ENCODE results near the gene LRRC8C.
"Not testable (repeated sequence)": the region's sequence is repeated elsewhere in the genome, so short reads cannot be mapped to it uniquely, and the experiment has no call there.

LRRC8C gene

GRCh38 chr1:89608319-89608983 is 24.5 kb upstream of the LRRC8C start:
- DNase-seq: no peak

GRCh38 chr1:89608984-89609725 is 23.8 kb upstream of the LRRC8C start:
- no peak for DNase-seq

DNA sequence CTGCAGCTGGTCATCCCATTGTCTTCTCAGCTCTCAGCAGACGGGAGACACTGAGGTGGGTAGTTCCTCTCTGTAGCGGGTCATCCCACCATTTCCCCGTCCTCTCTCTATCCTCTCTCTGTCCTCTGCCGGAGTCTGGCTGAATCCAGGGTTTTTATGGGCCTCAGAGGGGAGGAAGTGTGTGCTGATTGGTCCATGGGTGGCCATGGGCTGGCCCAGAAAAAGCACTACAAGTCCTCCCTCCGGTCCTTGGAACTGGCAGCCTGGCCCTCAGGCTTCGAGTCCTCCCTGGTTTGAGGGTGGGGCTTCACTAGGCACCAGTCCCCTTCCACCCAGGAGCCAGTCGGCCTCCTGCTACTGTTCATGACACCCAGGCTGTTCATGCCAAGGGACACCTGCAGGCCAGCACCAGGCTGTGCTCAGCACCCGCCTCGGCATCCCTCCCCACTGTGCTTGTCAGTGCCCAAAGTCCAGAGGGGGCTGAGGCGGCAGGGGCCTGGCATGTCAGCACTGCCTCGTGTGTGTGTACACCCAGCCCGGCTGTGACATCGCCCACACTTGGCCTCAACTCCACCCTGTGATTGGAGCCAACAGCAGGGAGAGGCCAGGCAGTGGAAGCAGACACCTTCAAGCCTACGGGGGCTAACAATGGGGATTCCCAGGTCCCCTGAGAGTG is 23.0 kb upstream of the LRRC8C start:
- DNase-seq: no peak

DNA sequence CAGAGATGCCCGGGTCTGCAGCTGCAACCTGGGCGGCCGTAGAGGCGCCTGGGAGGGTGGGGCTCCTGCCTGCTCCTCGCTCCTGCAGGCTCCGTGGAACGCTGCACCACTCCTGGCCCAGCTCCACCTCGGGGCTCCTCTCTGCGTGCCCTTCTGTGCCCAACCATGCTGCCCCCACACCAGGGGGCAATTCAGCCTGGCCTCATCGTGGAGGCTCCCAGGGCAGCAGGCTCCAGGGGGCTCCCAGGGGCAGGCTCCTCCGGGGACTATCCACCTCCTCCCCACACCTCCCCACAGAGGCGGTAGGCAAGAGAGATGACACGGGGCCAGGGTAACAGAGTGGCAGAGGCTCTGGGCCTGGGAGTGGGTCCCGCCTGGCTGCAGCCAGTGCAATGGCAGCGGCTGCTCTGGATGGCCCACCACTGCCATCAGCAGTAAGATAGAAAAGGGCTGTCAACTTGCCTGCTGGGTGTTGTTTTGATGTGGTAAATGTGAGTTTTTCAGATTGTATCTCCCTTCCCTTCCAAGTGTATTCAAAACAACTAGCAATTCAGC is 22.4 kb upstream of the LRRC8C start:
- no peak for DNase-seq

GRCh38 chr1:89611721-89612120 is 21.2 kb upstream of the LRRC8C start:
- no peak for DNase-seq

- no peak for DNase-seq
Measured at GRCh38 chr1:89613928-89614327, 19.0 kb upstream of the LRRC8C start.

DNA sequence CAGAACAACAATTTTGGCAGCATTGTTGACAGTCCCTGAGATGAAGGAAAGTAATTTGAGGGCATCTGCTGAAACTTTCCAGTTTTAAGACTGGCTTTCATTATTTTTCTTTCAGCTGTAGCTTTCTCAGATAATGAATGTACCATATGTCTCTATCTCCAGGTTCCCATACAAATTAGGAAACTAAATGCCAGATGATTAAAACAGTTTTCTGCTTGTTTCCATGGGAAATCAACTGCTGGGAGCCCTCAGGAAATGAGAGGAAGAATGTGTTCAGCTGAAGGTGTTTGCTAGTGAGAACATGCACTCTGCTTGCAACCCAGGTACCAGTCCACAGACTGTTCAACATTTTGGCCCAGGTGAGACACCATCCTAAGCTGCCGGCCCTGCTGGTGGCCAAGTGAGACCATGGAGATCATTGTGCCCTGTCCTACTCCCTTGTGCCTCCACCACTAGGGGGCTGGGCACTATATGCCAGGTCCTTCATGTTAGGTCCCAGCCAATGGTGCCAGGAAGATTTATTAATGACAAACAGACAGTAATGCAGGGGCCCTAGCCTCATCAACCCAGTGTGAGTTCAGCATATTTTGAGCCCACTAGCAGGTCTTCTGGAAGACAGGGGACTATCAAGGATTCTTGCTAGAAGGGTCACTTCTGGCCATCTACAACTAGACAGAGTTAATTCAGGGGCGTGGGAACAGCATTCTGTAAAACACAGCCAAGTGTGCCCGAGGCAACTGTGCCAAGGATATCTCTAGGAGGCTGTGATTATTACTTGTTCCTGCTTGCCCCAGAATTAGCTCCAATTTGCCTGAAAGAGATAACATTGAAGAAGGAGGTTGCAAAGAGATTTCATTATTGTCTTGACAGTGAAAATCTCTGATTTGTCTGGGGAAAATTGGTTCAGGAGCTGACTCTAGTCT is 17.0 kb upstream of the LRRC8C start:
- peak; percentile 45 for DNase-seq

DNA sequence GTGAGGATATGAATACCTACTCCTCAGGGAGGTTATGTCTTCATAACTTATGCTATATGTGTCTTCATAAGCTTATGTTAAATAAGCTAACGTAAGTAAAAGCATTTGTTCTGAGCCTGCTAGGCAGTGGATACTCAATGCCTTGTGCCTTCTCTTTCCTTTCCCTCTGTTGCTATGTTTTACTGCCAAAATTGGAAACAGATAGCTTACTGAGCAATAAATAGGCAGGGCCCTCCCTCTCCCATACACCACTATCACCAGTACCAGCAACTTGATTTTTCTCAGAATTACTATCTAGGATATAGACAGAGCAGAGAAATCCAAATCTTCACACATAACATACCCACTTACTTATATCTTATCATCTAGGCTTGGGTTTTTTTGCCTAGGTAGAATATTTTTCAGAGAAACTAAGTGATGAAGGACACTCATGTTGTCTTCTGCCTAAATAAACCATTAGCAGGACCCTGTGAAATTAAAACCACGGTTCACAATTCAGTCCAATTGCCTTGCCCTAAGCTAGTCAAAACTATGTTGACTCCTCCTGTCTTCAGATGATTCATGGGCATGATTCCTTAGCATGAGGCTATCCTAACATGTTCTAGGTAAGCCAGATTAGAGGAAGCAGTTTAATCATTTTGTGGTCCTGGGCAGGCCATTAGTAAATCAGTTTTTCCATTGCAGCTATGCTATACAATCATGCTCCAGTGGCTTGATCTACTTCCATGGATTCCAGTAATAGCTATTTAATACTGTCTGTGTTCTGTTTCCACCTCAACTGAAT is 15.9 kb upstream of the LRRC8C start:
- DNase-seq: no peak

GRCh38 chr1:89620664-89621063 is 12.3 kb upstream of the LRRC8C start:
- DNase-seq: no peak

DNA sequence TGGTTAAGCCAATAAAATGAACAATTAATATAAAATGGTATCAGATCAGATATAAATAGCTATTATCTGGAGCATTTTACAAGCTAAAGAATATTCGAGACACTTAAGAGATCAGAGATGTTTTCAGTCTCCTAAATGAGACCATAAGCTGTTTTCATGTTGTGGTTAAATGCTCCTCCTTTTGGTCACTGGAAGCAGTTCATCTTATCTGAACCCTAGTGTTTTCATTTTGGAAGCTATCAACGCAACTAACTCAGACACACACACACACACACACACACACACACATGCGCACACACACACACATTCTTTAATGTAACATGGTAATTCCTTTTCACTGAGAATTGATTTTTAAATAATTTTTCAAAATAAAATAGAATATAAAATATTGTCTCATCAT is 10.0 kb upstream of the LRRC8C start:
- no peak for DNase-seq

DNA sequence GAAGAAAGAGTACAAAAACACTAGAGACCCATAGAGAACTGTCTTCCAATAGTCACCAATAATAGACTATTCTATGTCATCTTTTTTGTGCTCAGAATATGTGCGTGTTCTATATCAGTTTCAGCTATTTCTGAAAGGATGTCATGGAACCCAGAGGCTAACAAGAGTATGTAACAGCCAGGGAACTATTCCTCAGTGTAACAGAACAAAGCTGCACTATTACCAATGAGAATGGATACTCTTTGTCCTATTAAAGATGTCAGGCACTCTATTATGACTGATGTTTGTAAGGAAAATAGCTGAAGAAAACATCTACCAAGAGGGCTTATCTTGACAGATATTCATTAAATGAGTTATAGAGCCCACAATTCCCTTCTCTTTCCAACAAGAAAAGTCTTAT is 8.6 kb upstream of the LRRC8C start:
- DNase-seq: no peak

GRCh38 chr1:89624715-89625323 is 8.1 kb upstream of the LRRC8C start:
- DNase-seq: no peak

DNA sequence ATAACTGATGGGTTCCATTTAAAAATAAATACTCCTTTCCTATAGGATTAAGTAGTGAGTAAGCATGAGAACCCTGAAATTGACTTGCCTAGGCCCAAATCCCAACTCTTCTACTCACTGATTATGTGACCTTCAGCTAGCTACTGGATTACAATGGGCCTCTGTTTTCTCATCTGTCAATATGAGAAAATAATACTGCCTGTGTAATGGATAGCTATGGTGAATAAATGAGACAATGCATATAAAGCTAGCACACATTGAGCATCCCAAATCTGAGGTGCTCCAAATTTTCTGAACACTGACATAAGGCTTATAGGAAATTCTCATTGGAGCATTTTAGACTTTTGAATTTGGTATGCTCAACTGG is 5.3 kb upstream of the LRRC8C start:
- DNase-seq: no peak

- no peak for DNase-seq
Measured at GRCh38 chr1:89629146-89629545, 3.8 kb upstream of the LRRC8C start.

DNA sequence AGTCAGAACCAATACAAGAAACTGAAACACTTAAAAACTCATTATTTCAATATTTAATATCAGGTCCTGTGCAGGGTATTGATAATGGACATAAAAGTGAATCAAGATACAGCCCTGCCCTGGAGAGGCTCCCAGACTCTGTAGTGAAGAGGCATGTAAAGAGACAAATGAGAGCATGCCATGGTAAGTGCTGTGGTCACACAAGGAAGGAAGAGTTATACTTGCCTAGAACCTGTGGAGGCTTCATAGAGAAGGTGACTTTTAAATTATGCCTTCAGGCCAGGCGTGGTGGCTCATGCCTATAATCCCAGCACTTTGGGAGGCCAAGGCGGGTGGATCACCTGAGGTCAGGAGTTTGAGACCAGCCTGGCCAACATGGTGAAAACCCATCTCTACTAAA is 3.3 kb upstream of the LRRC8C start:
- not testable (repeated sequence) for DNase-seq

GRCh38 chr1:89630048-89630447 is 2.9 kb upstream of the LRRC8C start:
- DNase-seq: no peak

DNA sequence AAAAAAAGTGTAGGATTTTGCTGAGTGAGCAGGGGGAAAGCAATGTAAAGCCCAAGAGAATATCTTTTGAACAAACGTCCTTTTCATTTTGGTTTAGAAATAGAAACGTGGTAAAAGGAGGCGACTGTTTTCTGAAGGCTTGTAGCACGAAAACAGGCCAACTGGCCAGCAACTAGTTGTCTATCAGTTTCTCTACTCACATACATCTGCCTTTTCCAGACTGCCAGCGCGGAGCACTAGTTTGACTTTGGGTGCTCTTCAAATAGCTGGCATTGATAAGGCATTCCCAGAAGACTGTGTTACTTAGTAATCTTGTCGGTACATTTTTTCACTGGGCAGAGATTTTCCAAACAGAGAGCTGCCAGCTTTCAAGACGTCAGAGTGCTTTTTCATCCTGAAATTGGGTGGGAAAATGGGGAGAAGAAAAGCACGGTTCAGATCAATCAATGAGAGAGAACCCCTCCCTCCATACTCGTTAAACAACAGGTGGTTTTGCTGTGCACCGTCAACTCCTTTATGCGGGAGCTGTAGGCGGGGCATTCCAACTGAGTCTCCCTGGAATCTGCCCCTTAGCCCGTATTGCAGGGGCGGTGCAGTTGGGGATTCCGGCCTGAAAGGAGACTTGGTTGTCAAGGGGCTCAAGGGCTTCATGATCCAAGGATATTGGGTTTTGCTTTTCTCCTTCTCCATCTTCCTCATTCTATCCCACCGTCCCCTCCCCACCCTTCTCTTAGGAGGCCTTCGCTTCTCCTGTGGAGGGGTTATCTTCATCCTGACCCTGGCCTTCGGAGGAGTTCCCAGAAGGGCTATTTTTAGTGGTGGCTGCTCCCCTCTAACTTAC is 884 bp upstream of the LRRC8C start:
- no peak for DNase-seq

DNA sequence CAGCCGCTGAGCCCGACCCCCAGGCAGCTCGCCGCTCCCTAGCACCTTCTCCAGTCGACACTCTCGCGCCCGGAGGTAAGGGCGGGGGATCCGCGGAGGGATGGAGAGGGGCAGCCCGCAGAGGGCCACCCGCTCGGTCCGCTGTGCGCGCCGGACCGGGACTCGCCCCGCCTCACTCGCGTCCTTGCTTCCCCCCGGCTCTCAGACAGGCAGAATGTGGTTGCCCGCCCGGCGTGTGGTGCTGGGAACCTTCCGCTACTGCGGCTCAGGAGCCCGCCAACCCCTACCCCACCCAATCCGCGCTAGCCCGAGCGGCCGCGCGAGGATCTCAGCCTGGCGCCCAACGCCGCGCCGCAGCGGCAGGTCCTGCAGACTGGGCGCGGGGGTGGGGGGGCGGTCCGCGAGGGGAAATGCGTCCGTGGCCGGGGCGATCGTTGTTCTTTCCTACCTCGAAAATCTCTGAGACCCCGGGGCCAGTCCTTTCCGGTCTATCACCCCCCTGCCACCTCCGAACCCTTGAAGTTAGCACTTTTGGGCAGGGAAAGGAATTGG is 404 bp downstream of the LRRC8C start:
- peak; percentile 59 for DNase-seq

DNA sequence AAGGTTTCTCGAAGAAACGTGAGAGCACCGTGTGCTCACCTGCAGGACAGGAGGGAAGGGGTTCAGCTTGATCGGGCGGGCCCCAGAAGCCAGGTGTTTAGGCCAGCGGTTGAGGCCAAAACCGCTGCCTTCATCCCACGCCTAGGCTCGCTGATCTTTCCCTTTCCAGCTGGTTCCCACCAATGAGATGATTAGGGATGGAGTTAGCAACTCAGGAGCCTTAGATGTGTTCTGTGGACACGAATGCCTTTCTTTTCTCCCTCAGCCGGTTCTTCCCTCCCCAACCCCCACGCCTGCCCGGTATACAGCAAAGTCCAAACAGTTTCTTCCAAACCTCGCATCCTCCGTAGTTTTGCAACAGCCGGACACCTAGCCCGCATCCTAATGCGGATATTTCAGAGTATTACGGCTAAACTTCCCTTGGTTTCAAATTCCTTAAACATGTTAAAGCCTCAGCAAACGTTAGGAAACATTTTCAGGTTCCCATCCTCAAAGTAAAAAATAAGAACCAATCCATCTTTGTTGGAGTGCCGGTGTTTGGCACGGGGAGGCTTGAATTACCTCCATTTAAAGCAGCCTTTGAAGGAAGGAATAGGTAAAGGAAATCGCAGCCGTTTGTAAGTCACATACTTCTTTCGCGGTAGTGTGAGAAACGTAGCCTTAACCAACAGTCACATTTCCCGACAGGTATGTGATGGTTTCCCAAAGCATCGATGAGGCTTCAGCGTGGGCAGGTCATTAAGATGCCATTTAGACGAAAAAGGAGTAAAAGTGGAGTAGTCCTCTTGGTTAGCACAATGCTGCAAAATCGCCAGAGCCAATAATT is 1.1 kb downstream of the LRRC8C start:
- no peak for DNase-seq

Data from RPMI8226 (cell line).